BLaER1 (cell line): ENCODE data around the gene BCL7A.
A peak's percentile ranks its signal among the peaks of the same experiment; 100 is the strongest.

ENCODE experiments used
- H3K27ac ChIP-seq: shearing (Covaris generic); formaldehyde crosslinking; 2 replicates; pipeline ENCODE4 v1.8.1; 2022
- H3K27me3 ChIP-seq: shearing (Covaris generic); formaldehyde crosslinking; 2 replicates; pipeline ENCODE4 v1.8.1; 2022
- H3K36me3 ChIP-seq: shearing (Covaris generic); formaldehyde crosslinking; 2 replicates; pipeline ENCODE4 v1.8.1; 2022
- H3K4me1 ChIP-seq: shearing (Covaris generic); formaldehyde crosslinking; 2 replicates; pipeline ENCODE4 v1.8.1; 2022
- H3K4me2 ChIP-seq: shearing (Covaris generic); formaldehyde crosslinking; 2 replicates; pipeline ENCODE4 v1.8.1; 2022
- H3K4me3 ChIP-seq: shearing (Covaris generic); formaldehyde crosslinking; 2 replicates; pipeline ENCODE4 v1.8.1; 2022
- H3K9ac ChIP-seq: shearing (Covaris generic); formaldehyde crosslinking; 2 replicates; pipeline ENCODE4 v1.8.1; 2022
- H3K9me3 ChIP-seq: shearing (Covaris generic); formaldehyde crosslinking; 2 replicates; pipeline ENCODE4 v1.8.1; 2022
- H4K20me1 ChIP-seq: shearing (Covaris generic); formaldehyde crosslinking; 2 replicates; pipeline ENCODE4 v1.8.1; 2022
- Cebpa-rat ChIP-seq: shearing (Covaris generic); IDR thresholded peaks from 2 replicates; pipeline ENCODE4 v1.8.1; 2022

Gene BCL7A

GRCh38 chr12:122072031-122072970, 50.6 kb downstream of the BCL7A start:
- Histone ChIP-seq H3K4me2 (peak overlapping the region; percentile 93), H3K9ac (peak overlapping the region; percentile 7; the same call in 1 of the 2 replicates), H3K4me1 (peaks cover 95% of the 10 kb centered on the region), H4K20me1 (no peaks in the 10 kb centered on the region), H3K9me3 (peaks cover 9% of the 10 kb centered on the region; the same call in 1 of the 2 replicates), H3K27me3 (no peaks in the 10 kb centered on the region), H3K36me3 (no peaks in the 10 kb centered on the region), H3K27ac (peak overlapping the region; percentile 42), H3K4me3 (no peak overlapping the region)
- TF ChIP-seq Cebpa-rat = no peak

- peaks cover 9% of the 10 kb centered on the region; the same call in 1 of the 2 replicates for H3K9me3 ChIP-seq
- H3K36me3 ChIP-seq = no peaks in the 10 kb centered on the region
- H3K9ac ChIP-seq = no peak overlapping the region
- peaks cover 88% of the 10 kb centered on the region for H3K4me1 ChIP-seq
- H3K27ac ChIP-seq = no peak overlapping the region; the same call in 1 of the 2 replicates
- no peaks in the 10 kb centered on the region for H3K27me3 ChIP-seq
- H4K20me1 ChIP-seq = peaks cover 1% of the 10 kb centered on the region; the same call in 1 of the 2 replicates
- no peak overlapping the region for H3K4me3 ChIP-seq
- no peak for TF ChIP-seq Cebpa-rat
- no peak overlapping the region for H3K4me2 ChIP-seq
Observed at GRCh38 chr12:122073815-122074214, 52.1 kb downstream of the BCL7A start.

- H3K36me3 ChIP-seq = no peaks in the 10 kb centered on the region
- peaks cover 9% of the 10 kb centered on the region; the same call in 1 of the 2 replicates for H3K9me3 ChIP-seq
- peak overlapping the region; percentile 95 for H3K4me3 ChIP-seq
- peak overlapping the region; percentile 97 for H3K4me2 ChIP-seq
- peaks cover 31% of the 10 kb centered on the region for H4K20me1 ChIP-seq
- H3K9ac ChIP-seq = peak overlapping the region; percentile 97; the same call in 1 of the 2 replicates
- H3K4me1 ChIP-seq = peaks cover 64% of the 10 kb centered on the region
- peak overlapping the region; percentile 98 for H3K27ac ChIP-seq
- TF ChIP-seq Cebpa-rat = no peak
- no peaks in the 10 kb centered on the region for H3K27me3 ChIP-seq
Observed at GRCh38 chr12:122076743-122077495, 55.2 kb downstream of the BCL7A start.

- H4K20me1 ChIP-seq = peaks cover 46% of the 10 kb centered on the region
- H3K36me3 ChIP-seq = no peaks in the 10 kb centered on the region
- peaks cover 9% of the 10 kb centered on the region; the same call in 1 of the 2 replicates for H3K9me3 ChIP-seq
- peak within 1 kb of the TSS; percentile 95 for H3K4me3 ChIP-seq
- H3K27me3 ChIP-seq = no peaks in the 10 kb centered on the region
- peak within 1 kb of the TSS; percentile 97 for H3K9ac ChIP-seq
- TF ChIP-seq Cebpa-rat = no peak
- peaks cover 66% of the 10 kb centered on the region for H3K4me1 ChIP-seq
- H3K27ac ChIP-seq = peak within 1 kb of the TSS; percentile 98
- peak within 1 kb of the TSS; percentile 97 for H3K4me2 ChIP-seq
Observed at GRCh38 chr12:122078141-122079032, 56.7 kb downstream of the BCL7A start, which contains the start of gene MLXIP. Gene MLXIP, plus strand, starts transcription at chr12:122078756. Its CDS starts 98 bp downstream, at chr12:122078854.

- Histone ChIP-seq H3K4me1 (peaks cover 67% of the 10 kb centered on the region), H3K4me3 (peak overlapping the region; percentile 95), H3K36me3 (peaks cover 6% of the 10 kb centered on the region), H3K9ac (peak overlapping the region; percentile 97), H4K20me1 (peaks cover 53% of the 10 kb centered on the region), H3K27ac (peak overlapping the region; percentile 98), H3K9me3 (peaks cover 5% of the 10 kb centered on the region; the same call in 1 of the 2 replicates), H3K4me2 (peak overlapping the region; percentile 97), H3K27me3 (no peaks in the 10 kb centered on the region)
- no peak for TF ChIP-seq Cebpa-rat
Observed at GRCh38 chr12:122079033-122079531, 57.4 kb downstream of the BCL7A start.

GRCh38 chr12:122079532-122080081, 57.9 kb downstream of the BCL7A start:
- H4K20me1 ChIP-seq = peaks cover 58% of the 10 kb centered on the region
- H3K27me3 ChIP-seq = no peaks in the 10 kb centered on the region
- H3K27ac ChIP-seq = peak overlapping the region; percentile 98
- H3K9me3 ChIP-seq = no peaks in the 10 kb centered on the region
- H3K4me3 ChIP-seq = peak overlapping the region; percentile 95
- H3K9ac ChIP-seq = peak overlapping the region; percentile 97
- no peak for TF ChIP-seq Cebpa-rat
- H3K36me3 ChIP-seq = peaks cover 11% of the 10 kb centered on the region
- peaks cover 67% of the 10 kb centered on the region for H3K4me1 ChIP-seq
- peak overlapping the region; percentile 97 for H3K4me2 ChIP-seq

GRCh38 chr12:122080149-122081082, 58.7 kb downstream of the BCL7A start:
- peaks cover 69% of the 10 kb centered on the region for H3K4me1 ChIP-seq
- TF ChIP-seq Cebpa-rat = no peak

More at GRCh38 chr12:122080149-122081082, 58.7 kb downstream of the BCL7A start:
- Histone ChIP-seq H3K4me2 (peak overlapping the region; percentile 97), H4K20me1 (peaks cover 66% of the 10 kb centered on the region), H3K4me3 (peak overlapping the region; percentile 95), H3K9me3 (no peaks in the 10 kb centered on the region), H3K9ac (peak overlapping the region; percentile 97), H3K36me3 (peaks cover 19% of the 10 kb centered on the region), H3K27me3 (no peaks in the 10 kb centered on the region), H3K27ac (peak overlapping the region; percentile 98)
